OCI-LY7 (cell line): Measurements from ENCODE around the gene STING1.

Experiments
- EZH2phosphoT487 ChIP-seq: fragments of 200-600 bp; sonication (generic); IDR thresholded peaks from 2 replicates; pipeline ENCODE4 v1.6.1; 2018; ENCODE audit warnings: low read depth, borderline replicate concordance, mild to moderate bottlenecking, mixed run types, antibody characterized with exemption, low read length, moderate library complexity, mixed read lengths
- TF ChIP-seq, protein P1 (sequence below): fragments of 200-600 bp; sonication (generic); conservative IDR thresholded peaks from 2 replicates; pipeline ENCODE4 v1.5.1; 2014; ENCODE audit warnings: mild to moderate bottlenecking, antibody characterized with exemption, low read length, moderate library complexity, mixed read lengths

- no peak for TF ChIP-seq EZH2phosphoT487
- TF ChIP-seq, protein P1, sequence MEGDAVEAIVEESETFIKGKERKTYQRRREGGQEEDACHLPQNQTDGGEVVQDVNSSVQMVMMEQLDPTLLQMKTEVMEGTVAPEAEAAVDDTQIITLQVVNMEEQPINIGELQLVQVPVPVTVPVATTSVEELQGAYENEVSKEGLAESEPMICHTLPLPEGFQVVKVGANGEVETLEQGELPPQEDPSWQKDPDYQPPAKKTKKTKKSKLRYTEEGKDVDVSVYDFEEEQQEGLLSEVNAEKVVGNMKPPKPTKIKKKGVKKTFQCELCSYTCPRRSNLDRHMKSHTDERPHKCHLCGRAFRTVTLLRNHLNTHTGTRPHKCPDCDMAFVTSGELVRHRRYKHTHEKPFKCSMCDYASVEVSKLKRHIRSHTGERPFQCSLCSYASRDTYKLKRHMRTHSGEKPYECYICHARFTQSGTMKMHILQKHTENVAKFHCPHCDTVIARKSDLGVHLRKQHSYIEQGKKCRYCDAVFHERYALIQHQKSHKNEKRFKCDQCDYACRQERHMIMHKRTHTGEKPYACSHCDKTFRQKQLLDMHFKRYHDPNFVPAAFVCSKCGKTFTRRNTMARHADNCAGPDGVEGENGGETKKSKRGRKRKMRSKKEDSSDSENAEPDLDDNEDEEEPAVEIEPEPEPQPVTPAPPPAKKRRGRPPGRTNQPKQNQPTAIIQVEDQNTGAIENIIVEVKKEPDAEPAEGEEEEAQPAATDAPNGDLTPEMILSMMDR = no peak
Observed at GRCh38 chr5:139473565-139473964, 9.0 kb downstream of the STING1 start.
